ENCODE results near the gene LRRTM4.

GRCh38 chr2:77397763-77398162 lies 124.4 kb downstream of the LRRTM4 start:
- no peak for TF ChIP-seq CTCF (IDR thresholded peaks at IDR 0.05)
- no peak for TF ChIP-seq MAX (CRISPR knock-in tag; IDR thresholded peaks at IDR 0.05)
- no peak for TF ChIP-seq USF2 (CRISPR knock-in tag; IDR thresholded peaks at IDR 0.05)
- no peak for TF ChIP-seq ELF4 (CRISPR knock-in tag; IDR thresholded peaks at IDR 0.05; ENCODE audit: low read depth)
- TF ChIP-seq PRDM15 (CRISPR knock-in tag; IDR thresholded peaks at IDR 0.05), result no peak

All from WTC11 (cell line).